ENCODE data around the gene TMTC1.

TMTC1 gene

GRCh38 chr12:29714966-29715365 is 68.8 kb downstream of the TMTC1 start:
- ATAC-seq = no peak
- no peak for TF ChIP-seq ISL1 (CRISPR knock-in tag; IDR thresholded peaks at IDR 0.05)
- no peak for TF ChIP-seq ESRRG (CRISPR knock-in tag; IDR thresholded peaks at IDR 0.05)
- no peak for TF ChIP-seq TOX (CRISPR knock-in tag; IDR thresholded peaks at IDR 0.05; ENCODE audit: borderline replicate concordance)
- TF ChIP-seq CREB5 (CRISPR knock-in tag; IDR thresholded peaks at IDR 0.05; ENCODE audit: low read depth) = no peak
- no peak for TF ChIP-seq OSR1 (CRISPR knock-in tag; IDR thresholded peaks at IDR 0.05)

GRCh38 chr12:29713729-29714128 is 70.0 kb downstream of the TMTC1 start:
- no peak for ATAC-seq

GRCh38 chr12:29711381-29711780 is 72.4 kb downstream of the TMTC1 start:
- ATAC-seq = no peak
- no peak for TF ChIP-seq ZC3H10 (CRISPR knock-in tag; IDR thresholded peaks at IDR 0.05)

More at GRCh38 chr12:29713729-29714128, 70.0 kb downstream of the TMTC1 start:
- TF ChIP-seq ZNF70 (CRISPR knock-in tag; IDR thresholded peaks at IDR 0.05) (no peak), PATZ1 (CRISPR knock-in tag; IDR thresholded peaks at IDR 0.05; ENCODE audit: borderline replicate concordance) (no peak)

- TF ChIP-seq TSHZ2 (CRISPR knock-in tag; IDR thresholded peaks at IDR 0.05) = peak; percentile 18; the same call in 1 of the 2 replicates
- no peak for TF ChIP-seq ZNF565 (CRISPR knock-in tag; conservative IDR thresholded peaks at IDR 0.05; ENCODE audit: low read depth)
- peak; percentile 63 for TF ChIP-seq TCF4 (CRISPR knock-in tag; IDR thresholded peaks at IDR 0.05; ENCODE audit: borderline replicate concordance)
- no peak for TF ChIP-seq ZNF70 (CRISPR knock-in tag; IDR thresholded peaks at IDR 0.05)
- peak; percentile 40; the same call in 1 of the 3 replicates for ATAC-seq
Observed at GRCh38 chr12:29710104-29710503, 73.6 kb downstream of the TMTC1 start.

GRCh38 chr12:29709496-29710040 is 74.2 kb downstream of the TMTC1 start:
- TF ChIP-seq ZC3H10 (CRISPR knock-in tag; IDR thresholded peaks at IDR 0.05) (no peak), ZFP3 (CRISPR knock-in tag; IDR thresholded peaks at IDR 0.05) (peak; percentile 93)
- no peak for ATAC-seq

- TF ChIP-seq CREB5 (CRISPR knock-in tag; IDR thresholded peaks at IDR 0.05; ENCODE audit: low read depth) = no peak
- no peak for TF ChIP-seq ZNF70 (CRISPR knock-in tag; IDR thresholded peaks at IDR 0.05)
- no peak for TF ChIP-seq ESRRG (CRISPR knock-in tag; IDR thresholded peaks at IDR 0.05)
- no peak for TF ChIP-seq RARB (CRISPR knock-in tag; IDR thresholded peaks at IDR 0.05)
- no peak for TF ChIP-seq TCF4 (CRISPR knock-in tag; IDR thresholded peaks at IDR 0.05; ENCODE audit: borderline replicate concordance)
- TF ChIP-seq GLIS3 (CRISPR knock-in tag; IDR thresholded peaks at IDR 0.05) = no peak
- TF ChIP-seq PPARA (CRISPR knock-in tag; IDR thresholded peaks at IDR 0.05; ENCODE audit: borderline replicate concordance) = no peak
- TF ChIP-seq ZFP30 (CRISPR knock-in tag; IDR thresholded peaks at IDR 0.05) = no peak
- no peak for TF ChIP-seq SNAI2 (CRISPR knock-in tag; IDR thresholded peaks at IDR 0.05)
- TF ChIP-seq ZNF565 (CRISPR knock-in tag; conservative IDR thresholded peaks at IDR 0.05; ENCODE audit: low read depth) = no peak
- TF ChIP-seq TSHZ2 (CRISPR knock-in tag; IDR thresholded peaks at IDR 0.05) = no peak
- TF ChIP-seq ISL1 (CRISPR knock-in tag; IDR thresholded peaks at IDR 0.05) = no peak
- no peak for TF ChIP-seq ZFP3 (CRISPR knock-in tag; IDR thresholded peaks at IDR 0.05)
- no peak for TF ChIP-seq ZNF8 (CRISPR knock-in tag; IDR thresholded peaks at IDR 0.05)
- no peak for TF ChIP-seq PATZ1 (CRISPR knock-in tag; IDR thresholded peaks at IDR 0.05; ENCODE audit: borderline replicate concordance)
- TF ChIP-seq ARNTL (CRISPR knock-in tag; IDR thresholded peaks at IDR 0.05; ENCODE audit: borderline replicate concordance, low read depth) = no peak
- TF ChIP-seq OSR1 (CRISPR knock-in tag; IDR thresholded peaks at IDR 0.05) = no peak
- no peak for TF ChIP-seq CSDC2 (CRISPR knock-in tag; IDR thresholded peaks at IDR 0.05)
- ATAC-seq = no peak
Observed at GRCh38 chr12:29709054-29709453, 74.7 kb downstream of the TMTC1 start.
